Measurements from ENCODE around the gene SLC6A3.
A peak's percentile ranks its signal among the peaks of the same experiment; 100 is the strongest.

Gene SLC6A3

GRCh38 chr5:1352231-1353219, 92.7 kb downstream of the SLC6A3 start:
- no peak for DNase-seq (ENCODE audit: low read depth in 2 of 2)

- DNase-seq (ENCODE audit: low read depth in 2 of 2) = no peak
Observed at GRCh38 chr5:1351156-1351555, 94.1 kb downstream of the SLC6A3 start.

GRCh38 chr5:1349246-1349645, 96.0 kb downstream of the SLC6A3 start:
- no peak for DNase-seq (ENCODE audit: low read depth in 2 of 2)

- DNase-seq (ENCODE audit: low read depth in 2 of 2) = no peak
Observed at GRCh38 chr5:1348986-1349245, 96.3 kb downstream of the SLC6A3 start.

GRCh38 chr5:1347571-1347970, 97.7 kb downstream of the SLC6A3 start:
- no peak for DNase-seq (ENCODE audit: low read depth in 2 of 2)

GRCh38 chr5:1346627-1347440, 98.4 kb downstream of the SLC6A3 start:
- DNase-seq (ENCODE audit: low read depth in 2 of 2) = no peak

- DNase-seq (ENCODE audit: low read depth in 2 of 2) = no peak
Observed at GRCh38 chr5:1345876-1346626, 99.2 kb downstream of the SLC6A3 start.

- peak; percentile 80 to 88 for DNase-seq (ENCODE audit: low read depth in 2 of 2)
Observed at GRCh38 chr5:1344975-1345838, 100.0 kb downstream of the SLC6A3 start, which contains the start of gene CLPTM1L. Gene CLPTM1L, minus strand, starts transcription at chr5:1345099. Its CDS starts 258 bp downstream, at chr5:1344841.

GRCh38 chr5:1343931-1344901, 101.0 kb downstream of the SLC6A3 start:
- DNase-seq (ENCODE audit: low read depth in 2 of 2) = peak in 1 of 2 donors; percentile 20

- DNase-seq (ENCODE audit: low read depth in 2 of 2) = no peak
Observed at GRCh38 chr5:1343315-1343751, 101.9 kb downstream of the SLC6A3 start.

Measured in stimulated activated CD4-positive, alpha-beta T cell treated with anti-CD3 and anti-CD28 coated beads, Interleukin-1b, Interleukin-23, amount 100 ng/mL, for 4 hours (primary cell).